Panc1 (cell line): ENCODE measurements around the gene NOTCH3. TPM values are rescaled to one million over a fixed set of nuclear protein-coding genes. Genes with fewer than 3 reads are reported as not detected.

ENCODE experiments used
- ATAC-seq: fragments of 200-7000 bp; cut with Tn5 transposase; 2 replicates; pipeline ENCODE4 v1.9.1; 2020; ENCODE audit warnings: mild to moderate bottlenecking, moderate library complexity
- BruUV-seq: library from RNA; stranded (reverse); fragments of 400-500 nt; replicated peaks from 2 replicates; lab custom pipeline; 2021; lab: Mats Ljungman, UMichigan
- CTCF ChIA-PET: fragments of 300-600 bp; sonication (Branson Sonifier 250); formaldehyde crosslinking; loops from one replicate; lab custom pipeline; 2022; ENCODE audit warnings: antibody characterized with exemption; lab: Charles Lee
- POLR2A ChIA-PET: fragments of 300-600 bp; sonication (Branson Sonifier 250); formaldehyde crosslinking; loops from one replicate; lab custom pipeline; 2022; ENCODE audit warnings: antibody characterized with exemption; lab: Charles Lee
- DNase-seq: peaks from one replicate; pipeline ENCODE4 v3.0.0-alpha.2; 2010; ENCODE audit warnings: low read depth, low spot score
- H3K27ac ChIP-seq: 2 replicates; pipeline ENCODE4 v1.5.1; 2011; ENCODE audit warnings: mild to moderate bottlenecking, low read length, inconsistent platforms
- H3K27me3 ChIP-seq: fragments of 200-500 bp; sonication (Bioruptor generic); 2 replicates; pipeline ENCODE4 v1.6.0; 2014; ENCODE audit warnings: low read length, inconsistent platforms; ENCODE audit not compliant: control insufficient read depth, insufficient read depth
- H3K36me3 ChIP-seq: fragments of 200-500 bp; sonication (Bioruptor generic); 2 replicates; pipeline ENCODE4 v1.5.1; 2014; ENCODE audit warnings: inconsistent platforms, mild to moderate bottlenecking, low read length, moderate library complexity; ENCODE audit not compliant: control insufficient read depth, insufficient read depth
- H3K4me1 ChIP-seq: 2 replicates; pipeline ENCODE4 v1.5.1; 2011; ENCODE audit warnings: inconsistent platforms, mild to moderate bottlenecking, low read length, moderate library complexity; ENCODE audit not compliant: control insufficient read depth, insufficient read depth
- H3K4me3 ChIP-seq, 2 experiments: 2 replicates each; pipeline ENCODE4 v1.5.1; 2011 to 2012; ENCODE audit warnings: low read depth in 2 of 2, low read length in 2 of 2, mild to moderate bottlenecking in 2 of 2, inconsistent platforms in 1 of 2, moderate library complexity in 1 of 2
- H3K9me3 ChIP-seq: fragments of 200-500 bp; sonication (Bioruptor generic); 2 replicates; pipeline ENCODE4 v1.5.1; 2014; ENCODE audit warnings: low read depth, mild to moderate bottlenecking, inconsistent platforms, low read length, moderate library complexity; ENCODE audit not compliant: control insufficient read depth, insufficient read depth
- POLR2AphosphoS5 ChIP-seq: IDR thresholded peaks from 2 replicates; pipeline ENCODE4 v1.6.1; 2012; ENCODE audit warnings: mild to moderate bottlenecking, low read depth, low read length, moderate library complexity
- SIN3A ChIP-seq: IDR thresholded peaks from 2 replicates; pipeline ENCODE4 v1.6.1; 2012; ENCODE audit warnings: low read depth, mild to moderate bottlenecking, low read length, moderate library complexity, borderline replicate concordance; ENCODE audit not compliant: insufficient read depth
- TCF7L2 ChIP-seq: IDR thresholded peaks from 2 replicates; pipeline ENCODE4 v1.6.1; 2011; ENCODE audit warnings: mild to moderate bottlenecking, low read depth, low read length, inconsistent platforms
- in situ Hi-C: cut with HindIII; loops from 2 replicates; pipeline ENCODE4 v1.10.0; 2016; ENCODE audit warnings: low sequenced_read_pairs, low pct_unique_long_range_greater_than_20kb
- intact Hi-C: fragments of 100-400 bp; cut with micrococcal nuclease; formaldehyde crosslinking; loops from one replicate; pipeline ENCODE4 v1.10.0; 2022; ENCODE audit not compliant: unreplicated experiment
- total RNA-seq: library from RNA; stranded (reverse); gene quantifications from one replicate; pipeline ENCODE4 v1.2.1, GENCODE V29; 2021; ENCODE audit not compliant: unreplicated experiment
- TF ChIP-seq, protein P1 (sequence below), 2 experiments: IDR thresholded peaks; 2 replicates each; pipeline ENCODE4 v1.6.1; 2011 to 2012; ENCODE audit warnings: low read depth in 2 of 2, control low read depth in 1 of 2, low read length in 1 of 2, mild to moderate bottlenecking in 1 of 2, moderate library complexity in 1 of 2; ENCODE audit not compliant: insufficient read depth in 1 of 2
- TF ChIP-seq, protein P2 (sequence below): fragments of 450-650 bp; IDR thresholded peaks from 2 replicates; pipeline ENCODE4 v1.5.1; 2017; ENCODE audit warnings: mild to moderate bottlenecking

Gene NOTCH3
- total RNA-seq, 1 experiment from 2014 or later = 5.3 TPM

DNA sequence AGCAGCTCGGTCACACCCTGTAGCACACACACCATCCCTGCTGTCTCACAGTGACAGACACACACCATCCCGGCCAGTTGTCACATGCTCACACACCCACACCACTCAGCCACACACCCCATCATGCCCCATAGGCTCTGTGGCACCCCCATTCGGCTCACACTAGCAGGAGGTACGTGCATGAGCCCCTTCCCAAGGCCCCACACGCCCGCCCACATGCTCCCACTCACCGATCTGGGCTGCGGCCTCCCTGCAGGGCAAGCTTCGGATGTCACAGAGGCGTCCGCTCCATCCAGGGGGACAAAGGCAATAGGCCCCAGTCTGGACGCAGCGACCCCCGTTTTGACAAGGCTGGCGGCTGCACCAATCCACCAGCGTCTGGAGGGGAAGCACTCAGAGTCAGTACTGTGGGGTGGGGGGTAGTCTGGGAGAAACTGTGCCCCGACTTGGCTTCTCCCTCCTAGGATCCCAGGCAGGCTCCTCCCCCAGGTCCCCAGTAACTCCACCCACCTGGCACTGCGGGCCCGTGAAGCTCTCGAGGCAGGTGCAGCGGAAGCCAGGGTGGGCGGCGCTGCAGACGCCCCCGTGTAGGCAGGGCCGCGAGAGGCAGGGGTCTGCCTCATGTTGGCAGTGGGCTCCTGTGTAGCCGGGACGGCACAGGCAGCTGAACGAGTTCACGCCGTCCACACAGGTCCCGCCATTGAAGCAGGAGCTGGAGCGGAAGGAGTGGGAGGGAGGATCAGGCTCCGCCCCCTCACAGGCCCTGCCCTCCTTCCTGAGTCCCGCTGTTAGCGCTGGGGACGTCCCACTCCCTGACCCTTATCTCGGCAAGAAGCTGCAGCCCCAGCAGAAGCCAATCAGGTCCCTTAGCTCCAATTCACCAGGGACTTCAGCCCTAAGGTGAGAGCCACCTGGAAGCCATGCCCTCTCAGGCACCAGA lies 20.1 kb downstream of the NOTCH3 start:
- in situ Hi-C loops (no loop called here), intact Hi-C loops (no loop called here)
- TF ChIP-seq TCF7L2 (no peak), POLR2AphosphoS5 (no peak), SIN3A (no peak)
- TF ChIP-seq, protein P1, sequence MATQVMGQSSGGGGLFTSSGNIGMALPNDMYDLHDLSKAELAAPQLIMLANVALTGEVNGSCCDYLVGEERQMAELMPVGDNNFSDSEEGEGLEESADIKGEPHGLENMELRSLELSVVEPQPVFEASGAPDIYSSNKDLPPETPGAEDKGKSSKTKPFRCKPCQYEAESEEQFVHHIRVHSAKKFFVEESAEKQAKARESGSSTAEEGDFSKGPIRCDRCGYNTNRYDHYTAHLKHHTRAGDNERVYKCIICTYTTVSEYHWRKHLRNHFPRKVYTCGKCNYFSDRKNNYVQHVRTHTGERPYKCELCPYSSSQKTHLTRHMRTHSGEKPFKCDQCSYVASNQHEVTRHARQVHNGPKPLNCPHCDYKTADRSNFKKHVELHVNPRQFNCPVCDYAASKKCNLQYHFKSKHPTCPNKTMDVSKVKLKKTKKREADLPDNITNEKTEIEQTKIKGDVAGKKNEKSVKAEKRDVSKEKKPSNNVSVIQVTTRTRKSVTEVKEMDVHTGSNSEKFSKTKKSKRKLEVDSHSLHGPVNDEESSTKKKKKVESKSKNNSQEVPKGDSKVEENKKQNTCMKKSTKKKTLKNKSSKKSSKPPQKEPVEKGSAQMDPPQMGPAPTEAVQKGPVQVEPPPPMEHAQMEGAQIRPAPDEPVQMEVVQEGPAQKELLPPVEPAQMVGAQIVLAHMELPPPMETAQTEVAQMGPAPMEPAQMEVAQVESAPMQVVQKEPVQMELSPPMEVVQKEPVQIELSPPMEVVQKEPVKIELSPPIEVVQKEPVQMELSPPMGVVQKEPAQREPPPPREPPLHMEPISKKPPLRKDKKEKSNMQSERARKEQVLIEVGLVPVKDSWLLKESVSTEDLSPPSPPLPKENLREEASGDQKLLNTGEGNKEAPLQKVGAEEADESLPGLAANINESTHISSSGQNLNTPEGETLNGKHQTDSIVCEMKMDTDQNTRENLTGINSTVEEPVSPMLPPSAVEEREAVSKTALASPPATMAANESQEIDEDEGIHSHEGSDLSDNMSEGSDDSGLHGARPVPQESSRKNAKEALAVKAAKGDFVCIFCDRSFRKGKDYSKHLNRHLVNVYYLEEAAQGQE (IDR thresholded peaks at IDR 0.05; ENCODE audit: insufficient read depth in 1 of 2, low read depth in 2 of 2, low read length in 1 of 2) = no peak
- TF ChIP-seq, protein P2, sequence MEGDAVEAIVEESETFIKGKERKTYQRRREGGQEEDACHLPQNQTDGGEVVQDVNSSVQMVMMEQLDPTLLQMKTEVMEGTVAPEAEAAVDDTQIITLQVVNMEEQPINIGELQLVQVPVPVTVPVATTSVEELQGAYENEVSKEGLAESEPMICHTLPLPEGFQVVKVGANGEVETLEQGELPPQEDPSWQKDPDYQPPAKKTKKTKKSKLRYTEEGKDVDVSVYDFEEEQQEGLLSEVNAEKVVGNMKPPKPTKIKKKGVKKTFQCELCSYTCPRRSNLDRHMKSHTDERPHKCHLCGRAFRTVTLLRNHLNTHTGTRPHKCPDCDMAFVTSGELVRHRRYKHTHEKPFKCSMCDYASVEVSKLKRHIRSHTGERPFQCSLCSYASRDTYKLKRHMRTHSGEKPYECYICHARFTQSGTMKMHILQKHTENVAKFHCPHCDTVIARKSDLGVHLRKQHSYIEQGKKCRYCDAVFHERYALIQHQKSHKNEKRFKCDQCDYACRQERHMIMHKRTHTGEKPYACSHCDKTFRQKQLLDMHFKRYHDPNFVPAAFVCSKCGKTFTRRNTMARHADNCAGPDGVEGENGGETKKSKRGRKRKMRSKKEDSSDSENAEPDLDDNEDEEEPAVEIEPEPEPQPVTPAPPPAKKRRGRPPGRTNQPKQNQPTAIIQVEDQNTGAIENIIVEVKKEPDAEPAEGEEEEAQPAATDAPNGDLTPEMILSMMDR = no peak
- ChIA-PET POLR2A (no interaction called here), CTCF (no interaction called here)
- H3K27me3 ChIP-seq = no peaks in the 10 kb centered on the region
- no peak for ATAC-seq
- H3K4me3 ChIP-seq = no peak overlapping the region
- no peak for DNase-seq
- H3K9me3 ChIP-seq = no peaks in the 10 kb centered on the region
- BruUV-seq = no TSS peak
- H3K4me1 ChIP-seq = no peaks in the 10 kb centered on the region
- no peaks in the 10 kb centered on the region for H3K36me3 ChIP-seq
- no peak overlapping the region for H3K27ac ChIP-seq

DNA sequence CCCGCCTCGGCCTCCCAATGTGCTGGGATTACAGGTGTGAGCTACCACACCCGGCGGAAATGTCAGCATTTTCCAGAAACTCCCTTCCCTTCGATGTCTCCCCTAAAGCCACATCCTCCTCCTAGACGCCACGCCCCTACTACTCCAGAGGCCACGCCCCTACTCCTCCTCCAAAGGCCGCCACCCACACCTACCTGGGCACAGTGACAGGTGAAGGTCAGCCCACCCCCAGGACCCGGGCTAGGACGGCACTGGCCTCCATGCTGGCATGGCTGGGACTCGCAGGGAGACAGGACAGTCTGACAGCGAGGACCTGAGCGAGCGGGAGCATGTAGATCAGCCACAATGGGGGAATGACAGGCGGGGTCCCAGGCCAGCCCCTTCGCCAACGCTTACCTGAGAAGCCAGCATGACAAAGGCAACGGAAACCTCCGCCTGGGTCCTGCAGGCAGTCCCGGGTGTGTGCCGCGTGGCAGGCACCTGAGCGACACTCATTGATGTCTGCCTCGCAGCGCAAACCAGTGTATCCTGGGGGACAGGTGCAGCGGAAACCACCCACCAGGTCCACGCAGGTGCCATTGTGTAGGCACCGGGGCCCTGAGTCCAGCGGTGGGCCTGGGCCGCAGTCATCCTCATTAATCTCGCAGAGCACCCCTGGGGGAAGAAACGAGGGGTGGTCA lies 22.0 kb downstream of the NOTCH3 start:
- no peak overlapping the region for H3K27ac ChIP-seq
- intact Hi-C loops (no loop called here), in situ Hi-C loops (no loop called here)
- no TSS peak for BruUV-seq
- ATAC-seq (no peak), DNase-seq (no peak)
- POLR2A ChIA-PET = no interaction called here
- no peak overlapping the region for H3K4me3 ChIP-seq
- H3K36me3 ChIP-seq = no peaks in the 10 kb centered on the region
- TF ChIP-seq TCF7L2 (no peak), POLR2AphosphoS5 (no peak), SIN3A (no peak)
- TF ChIP-seq, protein P2 = no peak
- TF ChIP-seq, protein P1 (IDR thresholded peaks at IDR 0.05; ENCODE audit: insufficient read depth in 1 of 2, low read depth in 2 of 2, low read length in 1 of 2) = no peak
- H3K4me1 ChIP-seq = no peaks in the 10 kb centered on the region
- H3K9me3 ChIP-seq = no peaks in the 10 kb centered on the region
- CTCF ChIA-PET = no interaction called here
- H3K27me3 ChIP-seq = no peaks in the 10 kb centered on the region
